ENCODE results near the gene MAML1.
"Not testable (repeated sequence)": the region's sequence is repeated elsewhere in the genome, so short reads cannot be mapped to it uniquely, and the experiment has no call there.

Gene MAML1

GRCh38 chr5:179767496-179768100 is 35.0 kb downstream of the MAML1 start:
- no peak for DNase-seq (ENCODE audit: low spot score)

- DNase-seq (ENCODE audit: low spot score): no peak
Observed at GRCh38 chr5:179768326-179769085, 35.9 kb downstream of the MAML1 start.

GRCh38 chr5:179769271-179769670 is 36.6 kb downstream of the MAML1 start:
- DNase-seq (ENCODE audit: low spot score): no peak

- DNase-seq (ENCODE audit: low spot score): no peak
Observed at GRCh38 chr5:179769796-179770195, 37.2 kb downstream of the MAML1 start.

- no peak for DNase-seq (ENCODE audit: low spot score)
Observed at GRCh38 chr5:179771311-179771895, 38.8 kb downstream of the MAML1 start.

- DNase-seq (ENCODE audit: low spot score): no peak
Observed at GRCh38 chr5:179772351-179772750, 39.7 kb downstream of the MAML1 start.

- DNase-seq (ENCODE audit: low spot score): no peak
Observed at GRCh38 chr5:179773686-179774040, 41.0 kb downstream of the MAML1 start.

GRCh38 chr5:179774442-179774841 is 41.8 kb downstream of the MAML1 start:
- DNase-seq (ENCODE audit: low spot score): no peak

GRCh38 chr5:179776411-179776938 is 43.9 kb downstream of the MAML1 start:
- DNase-seq (ENCODE audit: low spot score): no peak

GRCh38 chr5:179777456-179777855 is 44.8 kb downstream of the MAML1 start:
- no peak for DNase-seq (ENCODE audit: low spot score)

GRCh38 chr5:179777909-179778308 is 45.3 kb downstream of the MAML1 start:
- no peak for DNase-seq (ENCODE audit: low spot score)

- no peak for DNase-seq (ENCODE audit: low spot score)
Observed at GRCh38 chr5:179778591-179778990, 46.0 kb downstream of the MAML1 start.

- DNase-seq (ENCODE audit: low spot score): no peak
Observed at GRCh38 chr5:179779826-179780225, 47.2 kb downstream of the MAML1 start.

- no peak for DNase-seq (ENCODE audit: low spot score)
Observed at GRCh38 chr5:179780362-179780761, 47.7 kb downstream of the MAML1 start.

- no peak for DNase-seq (ENCODE audit: low spot score)
Observed at GRCh38 chr5:179781846-179782245, 49.2 kb downstream of the MAML1 start.

GRCh38 chr5:179783128-179783527 is 50.5 kb downstream of the MAML1 start:
- no peak for DNase-seq (ENCODE audit: low spot score)

GRCh38 chr5:179786861-179787260 is 54.2 kb downstream of the MAML1 start:
- no peak for DNase-seq (ENCODE audit: low spot score)

- DNase-seq (ENCODE audit: low spot score): no peak
Observed at GRCh38 chr5:179788193-179788854, 55.7 kb downstream of the MAML1 start.

GRCh38 chr5:179789278-179789677 is 56.7 kb downstream of the MAML1 start:
- DNase-seq (ENCODE audit: low spot score): not testable (repeated sequence)

GRCh38 chr5:179791881-179792611 is 59.4 kb downstream of the MAML1 start:
- DNase-seq (ENCODE audit: low spot score): no peak

- DNase-seq (ENCODE audit: low spot score): no peak
Observed at GRCh38 chr5:179792612-179793467, 60.2 kb downstream of the MAML1 start.

All from LoVo (cell line).